Measurements from ENCODE around the gene GALNT9.

GRCh38 chr12:132261328-132262138 lies 67.9 kb downstream of the GALNT9 start:
- TF ChIP-seq CTCF (IDR thresholded peaks at IDR 0.05), result no peak
- TF ChIP-seq POLR2A (IDR thresholded peaks at IDR 0.05), result no peak
